Chondrocyte (in vitro differentiated cells): ENCODE results near the gene ASTN1. TPM values are rescaled to one million over a fixed set of nuclear protein-coding genes. Genes with fewer than 3 reads are reported as not detected.

Source experiments
- DNase-seq: peaks from one replicate; pipeline ENCODE4 v3.0.0; 2021; ENCODE audit warnings: mixed read lengths, low spot score
- H3K27ac Mint-ChIP-seq: one replicate; pipeline ENCODE4 v1.8.0; 2021; ENCODE audit warnings: mild to moderate bottlenecking, moderate library complexity, mixed read lengths; ENCODE audit not compliant: unreplicated experiment
- H3K27me3 Mint-ChIP-seq: 2 replicates; pipeline ENCODE4 v1.8.0; 2021; ENCODE audit warnings: low read depth, mixed read lengths
- H3K36me3 Mint-ChIP-seq: 2 replicates; pipeline ENCODE4 v1.8.0; 2021; ENCODE audit warnings: low read depth, mixed read lengths
- H3K4me1 Mint-ChIP-seq: 2 replicates; pipeline ENCODE4 v1.8.0; 2021; ENCODE audit warnings: low read depth, mild to moderate bottlenecking, mixed read lengths
- H3K4me3 Mint-ChIP-seq: one replicate; pipeline ENCODE4 v1.8.0; 2021; ENCODE audit warnings: mild to moderate bottlenecking, moderate library complexity, mixed read lengths; ENCODE audit not compliant: unreplicated experiment
- H3K9me3 Mint-ChIP-seq: 2 replicates; pipeline ENCODE4 v1.8.0; 2021; ENCODE audit warnings: low read depth, mixed read lengths
- total RNA-seq: library from RNA; stranded (reverse); gene quantifications from 3 replicates; pipeline ENCODE4 v1.2.1, GENCODE V29; 2021
- TF ChIP-seq, protein P1 (sequence below): fragments of 200-600 bp; sonication (generic); IDR thresholded peaks from 2 replicates; pipeline ENCODE4 v1.5.0; 2021; ENCODE audit warnings: antibody characterized with exemption, mild to moderate bottlenecking, moderate library complexity

The ASTN1 gene
- total RNA-seq, 1 donor from 2014 or later, result not detected

- H3K36me3 Mint-ChIP-seq, result no peaks in the 10 kb centered on the region
- H3K4me3 Mint-ChIP-seq, result no peak overlapping the region
- TF ChIP-seq, protein P1, sequence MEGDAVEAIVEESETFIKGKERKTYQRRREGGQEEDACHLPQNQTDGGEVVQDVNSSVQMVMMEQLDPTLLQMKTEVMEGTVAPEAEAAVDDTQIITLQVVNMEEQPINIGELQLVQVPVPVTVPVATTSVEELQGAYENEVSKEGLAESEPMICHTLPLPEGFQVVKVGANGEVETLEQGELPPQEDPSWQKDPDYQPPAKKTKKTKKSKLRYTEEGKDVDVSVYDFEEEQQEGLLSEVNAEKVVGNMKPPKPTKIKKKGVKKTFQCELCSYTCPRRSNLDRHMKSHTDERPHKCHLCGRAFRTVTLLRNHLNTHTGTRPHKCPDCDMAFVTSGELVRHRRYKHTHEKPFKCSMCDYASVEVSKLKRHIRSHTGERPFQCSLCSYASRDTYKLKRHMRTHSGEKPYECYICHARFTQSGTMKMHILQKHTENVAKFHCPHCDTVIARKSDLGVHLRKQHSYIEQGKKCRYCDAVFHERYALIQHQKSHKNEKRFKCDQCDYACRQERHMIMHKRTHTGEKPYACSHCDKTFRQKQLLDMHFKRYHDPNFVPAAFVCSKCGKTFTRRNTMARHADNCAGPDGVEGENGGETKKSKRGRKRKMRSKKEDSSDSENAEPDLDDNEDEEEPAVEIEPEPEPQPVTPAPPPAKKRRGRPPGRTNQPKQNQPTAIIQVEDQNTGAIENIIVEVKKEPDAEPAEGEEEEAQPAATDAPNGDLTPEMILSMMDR, result no peak
- peaks cover 2% of the 10 kb centered on the region for H3K9me3 Mint-ChIP-seq
- H3K4me1 Mint-ChIP-seq, result no peaks in the 10 kb centered on the region
- H3K27ac Mint-ChIP-seq, result no peak overlapping the region
- peaks cover 9% of the 10 kb centered on the region for H3K27me3 Mint-ChIP-seq
- DNase-seq, result no peak
Measured at GRCh38 chr1:176925223-176925622, 239.3 kb downstream of the ASTN1 start.

DNA sequence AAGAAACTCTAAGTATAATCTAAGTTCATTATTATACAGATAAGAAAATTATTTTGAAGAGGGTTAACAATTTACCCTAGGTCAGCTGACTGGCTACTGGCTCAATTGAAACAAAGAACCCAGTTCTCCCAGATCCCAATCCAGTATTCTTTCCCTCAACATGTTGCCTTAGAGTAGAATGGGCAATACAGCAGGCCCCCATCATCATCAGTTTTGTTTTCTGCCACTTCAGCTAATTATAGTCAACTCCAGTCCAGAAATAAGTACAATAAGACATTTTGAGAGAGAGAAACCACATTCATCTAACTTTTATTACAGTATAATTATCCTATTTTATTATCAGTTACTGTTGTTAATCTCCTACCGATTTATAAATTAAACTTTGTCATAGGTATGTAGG lies 241.2 kb downstream of the ASTN1 start:
- no peaks in the 10 kb centered on the region for H3K36me3 Mint-ChIP-seq
- H3K4me3 Mint-ChIP-seq, result no peak overlapping the region
- H3K27me3 Mint-ChIP-seq, result peaks cover 12% of the 10 kb centered on the region
- no peaks in the 10 kb centered on the region for H3K4me1 Mint-ChIP-seq
- TF ChIP-seq, protein P1, result no peak
- no peak overlapping the region for H3K27ac Mint-ChIP-seq
- DNase-seq, result no peak
- H3K9me3 Mint-ChIP-seq, result no peaks in the 10 kb centered on the region

- Mint-ChIP-seq H3K27ac (no peak overlapping the region), H3K4me3 (no peak overlapping the region), H3K9me3 (no peaks in the 10 kb centered on the region), H3K36me3 (no peaks in the 10 kb centered on the region), H3K4me1 (no peaks in the 10 kb centered on the region), H3K27me3 (peaks cover 18% of the 10 kb centered on the region)
- TF ChIP-seq, protein P1, result no peak
- no peak for DNase-seq
Measured at GRCh38 chr1:176919386-176920378, 244.8 kb downstream of the ASTN1 start.

DNA sequence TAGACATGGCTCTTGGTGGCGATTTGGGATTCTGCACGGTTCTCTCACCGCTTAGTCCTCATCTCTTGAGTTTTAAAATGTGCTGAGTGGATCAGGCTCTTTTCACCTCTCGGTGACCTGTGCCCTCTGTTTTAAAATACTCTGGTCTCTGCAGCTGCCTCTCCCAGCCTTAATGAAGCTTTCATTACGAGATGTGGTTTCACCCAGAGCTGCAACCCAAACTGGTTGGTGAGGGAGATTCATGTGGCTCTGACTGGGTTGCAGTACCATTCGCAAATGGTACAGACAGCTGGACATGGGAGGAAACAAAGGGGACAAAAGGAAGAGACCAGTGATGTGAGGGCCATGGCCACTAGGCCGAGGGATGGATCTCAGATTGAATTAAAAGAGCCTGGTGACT lies 258.9 kb downstream of the ASTN1 start:
- Mint-ChIP-seq H3K27me3 (peaks cover 31% of the 10 kb centered on the region), H3K4me1 (no peaks in the 10 kb centered on the region), H3K27ac (no peak overlapping the region), H3K4me3 (no peak overlapping the region), H3K9me3 (no peaks in the 10 kb centered on the region), H3K36me3 (no peaks in the 10 kb centered on the region)
- TF ChIP-seq, protein P1, result no peak
- DNase-seq, result no peak

DNA sequence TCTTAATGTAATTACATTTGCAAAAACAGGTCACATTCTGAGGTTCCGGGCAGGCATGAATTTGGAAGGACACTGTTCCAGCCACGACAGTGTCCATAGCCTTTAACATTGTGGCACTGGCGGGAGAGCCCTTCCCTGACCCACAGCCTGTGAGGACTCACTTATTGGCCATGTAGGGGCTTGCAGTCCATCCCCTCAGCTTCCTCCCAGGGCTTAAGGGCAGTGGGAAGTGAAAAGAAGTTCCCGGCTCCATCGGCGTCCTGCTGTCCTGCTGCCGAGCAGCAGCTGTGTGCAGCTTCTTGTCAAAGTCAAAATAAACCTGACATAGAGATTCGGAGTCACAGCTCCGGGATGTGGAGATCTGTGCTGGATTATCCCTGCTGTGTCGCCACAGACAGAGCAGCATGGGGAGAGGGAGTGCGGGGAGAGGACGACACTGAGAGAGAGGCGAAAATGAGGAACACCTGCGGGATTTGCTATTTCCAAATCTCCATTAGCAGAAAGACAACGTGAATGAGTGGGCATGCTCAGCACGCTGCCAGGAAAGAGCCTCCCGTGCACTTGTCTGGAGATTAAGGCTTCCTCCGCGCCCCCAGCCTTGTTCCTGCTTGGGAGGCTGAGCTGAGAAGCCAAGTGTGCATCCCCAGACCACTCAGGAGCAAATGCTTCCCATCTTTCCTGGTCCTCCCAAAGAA lies 260.3 kb downstream of the ASTN1 start:
- Mint-ChIP-seq H3K27me3 (peaks cover 46% of the 10 kb centered on the region), H3K9me3 (no peaks in the 10 kb centered on the region), H3K4me1 (no peaks in the 10 kb centered on the region), H3K27ac (no peak overlapping the region), H3K4me3 (no peak overlapping the region), H3K36me3 (no peaks in the 10 kb centered on the region)
- no peak for DNase-seq
- TF ChIP-seq, protein P1, result no peak
